Stimulated activated CD8-positive, alpha-beta memory T cell treated with anti-CD3 and anti-CD28 coated beads, Interleukin-12 subunit alpha, Interleukin-12 subunit beta, amount 100 ng/mL, for 1 hour (primary cell): Measurements from ENCODE around the gene MTPN.

Experiments used
- DNase-seq: peaks from one replicate; pipeline ENCODE4 v3.0.0-alpha.2; 2020; ENCODE audit warnings: low read depth

MTPN gene

DNA sequence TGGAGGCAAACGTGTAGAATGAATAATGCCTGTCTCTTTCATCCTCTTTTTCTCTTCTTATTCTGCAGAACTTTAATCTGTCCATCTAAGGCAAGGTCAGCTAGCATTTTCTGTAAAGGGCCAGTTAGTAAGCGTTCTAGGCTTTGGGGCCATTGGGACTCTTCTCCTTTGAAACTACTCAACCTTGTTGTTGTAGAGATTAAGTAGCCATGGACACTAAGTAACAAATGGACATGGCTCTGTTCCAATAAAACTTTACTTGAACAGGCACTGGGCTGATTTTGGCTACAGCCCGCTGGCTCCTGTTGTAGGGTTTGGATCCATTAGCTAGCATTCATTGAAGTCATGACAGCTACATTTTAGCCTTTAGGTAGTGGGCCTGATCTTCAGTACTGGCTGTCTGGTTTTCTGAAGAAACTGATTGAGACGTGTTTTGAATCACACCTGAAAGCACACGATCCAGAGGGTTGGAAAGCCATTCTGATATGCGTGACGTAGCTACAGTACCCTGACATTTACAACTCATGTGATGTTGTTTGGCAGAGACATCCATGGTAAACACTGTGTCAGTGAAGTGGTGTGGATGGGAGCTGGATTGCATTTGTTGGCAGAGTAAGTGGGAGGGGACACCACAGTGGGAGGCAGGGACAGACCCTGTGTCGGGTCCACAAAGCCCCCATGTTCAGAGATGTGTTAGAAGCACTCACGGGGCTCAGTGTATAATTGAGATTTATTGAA, 92.5 kb downstream of the MTPN start:
- DNase-seq: no peak

- no peak for DNase-seq
These were observed 97.9 kb downstream of the MTPN start for GRCh38 chr7:135879233-135879632.

GRCh38 chr7:135878284-135878683, 98.9 kb downstream of the MTPN start:
- DNase-seq: no peak

GRCh38 chr7:135877805-135878204, 99.4 kb downstream of the MTPN start:
- no peak for DNase-seq
